Measurements from ENCODE around the gene MYBPC3. TPM values are rescaled to one million over a fixed set of nuclear protein-coding genes. Genes with fewer than 3 reads are reported as not detected.

The MYBPC3 gene
- polyA plus RNA-seq, 2 of the 4 experiments (the other 2 are of a cell fraction), result 0.05 to 0.06 TPM

- TF ChIP-seq TFCP2L1 (CRISPR knock-in tag; IDR thresholded peaks at IDR 0.05), result no peak
- no peak for TF ChIP-seq EHF (CRISPR knock-in tag; IDR thresholded peaks at IDR 0.05)
- no peak for TF ChIP-seq RAD21 (conservative IDR thresholded peaks at IDR 0.05 in 1 of 2, IDR thresholded peaks at IDR 0.05 in 1 of 2)
- TF ChIP-seq NR3C1 (IDR thresholded peaks at IDR 0.05), result no peak
- TF ChIP-seq, protein P1, sequence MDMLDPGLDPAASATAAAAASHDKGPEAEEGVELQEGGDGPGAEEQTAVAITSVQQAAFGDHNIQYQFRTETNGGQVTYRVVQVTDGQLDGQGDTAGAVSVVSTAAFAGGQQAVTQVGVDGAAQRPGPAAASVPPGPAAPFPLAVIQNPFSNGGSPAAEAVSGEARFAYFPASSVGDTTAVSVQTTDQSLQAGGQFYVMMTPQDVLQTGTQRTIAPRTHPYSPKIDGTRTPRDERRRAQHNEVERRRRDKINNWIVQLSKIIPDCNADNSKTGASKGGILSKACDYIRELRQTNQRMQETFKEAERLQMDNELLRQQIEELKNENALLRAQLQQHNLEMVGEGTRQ (IDR thresholded peaks at IDR 0.05), result no peak
- no peak for TF ChIP-seq FOXS1 (CRISPR knock-in tag; IDR thresholded peaks at IDR 0.05)
- Histone ChIP-seq H3K9me3 (no peaks in the 10 kb centered on the region), H3K4me3 (no peak overlapping the region), H3K4me2 (no peak overlapping the region), H3K4me1 (peaks cover 4% of the 10 kb centered on the region; the same call in 1 of the 3 replicates), H3K27ac (no peak overlapping the region)
- POLR2A ChIA-PET, result no interaction called here
- FAIRE-seq (no peak), ATAC-seq (no peak), DNase-seq (ENCODE audit: low read depth in 1 of 2, low spot score in 1 of 2) (no peak)
- WGBS (ENCODE audit: missing lambda C conversion rate), result 91% methylated on average over 6 of the region's 6 CpGs
- CTCF ChIA-PET, result interaction anchor here (0.6 to 1.2 kb wide), 3 partner anchors 16 to 205 kb away, joined by 3 read pairs; no protein-coding TSS in a partner anchor
Measured at GRCh38 chr11:47357985-47358730, 5.7 kb upstream of the MYBPC3 start.

DNA sequence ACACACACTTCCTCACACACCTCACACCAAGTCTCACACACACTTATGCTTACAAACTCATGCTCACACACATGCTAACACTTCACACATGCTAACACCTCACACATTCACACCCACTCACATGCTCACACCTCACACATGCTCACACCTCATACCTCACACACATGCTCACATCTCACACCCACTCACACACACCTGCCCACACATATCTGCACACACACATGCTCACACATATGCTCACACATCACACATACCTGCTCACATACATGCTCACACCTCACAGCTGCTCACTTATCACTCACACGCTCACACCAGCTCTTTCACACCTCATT, 4.5 kb upstream of the MYBPC3 start:
- ATAC-seq (no peak), DNase-seq (ENCODE audit: low read depth in 1 of 2, low spot score in 1 of 2) (no peak), FAIRE-seq (no peak)
- ChIA-PET CTCF (interaction anchor here (0.5 to 1.2 kb wide), 4 partner anchors 86 to 280 kb away, joined by 3 to 5 read pairs (median 3); partner anchors contain the start of gene NR1H3), POLR2A (no interaction called here)
- peaks cover 4% of the 10 kb centered on the region; the same call in 1 of the 3 replicates for H3K4me1 ChIP-seq
- H3K9me3 ChIP-seq, result no peaks in the 10 kb centered on the region
- H3K4me2 ChIP-seq, result no peak overlapping the region
- WGBS (ENCODE audit: missing lambda C conversion rate), result 26% methylated on average over 1 of the region's 1 CpG
- TF ChIP-seq SREBF2 (IDR thresholded peaks at IDR 0.05) (no peak), JUNB (IDR thresholded peaks at IDR 0.05) (no peak)
- H3K4me3 ChIP-seq, result no peak overlapping the region
- H3K27ac ChIP-seq, result no peak overlapping the region

DNA sequence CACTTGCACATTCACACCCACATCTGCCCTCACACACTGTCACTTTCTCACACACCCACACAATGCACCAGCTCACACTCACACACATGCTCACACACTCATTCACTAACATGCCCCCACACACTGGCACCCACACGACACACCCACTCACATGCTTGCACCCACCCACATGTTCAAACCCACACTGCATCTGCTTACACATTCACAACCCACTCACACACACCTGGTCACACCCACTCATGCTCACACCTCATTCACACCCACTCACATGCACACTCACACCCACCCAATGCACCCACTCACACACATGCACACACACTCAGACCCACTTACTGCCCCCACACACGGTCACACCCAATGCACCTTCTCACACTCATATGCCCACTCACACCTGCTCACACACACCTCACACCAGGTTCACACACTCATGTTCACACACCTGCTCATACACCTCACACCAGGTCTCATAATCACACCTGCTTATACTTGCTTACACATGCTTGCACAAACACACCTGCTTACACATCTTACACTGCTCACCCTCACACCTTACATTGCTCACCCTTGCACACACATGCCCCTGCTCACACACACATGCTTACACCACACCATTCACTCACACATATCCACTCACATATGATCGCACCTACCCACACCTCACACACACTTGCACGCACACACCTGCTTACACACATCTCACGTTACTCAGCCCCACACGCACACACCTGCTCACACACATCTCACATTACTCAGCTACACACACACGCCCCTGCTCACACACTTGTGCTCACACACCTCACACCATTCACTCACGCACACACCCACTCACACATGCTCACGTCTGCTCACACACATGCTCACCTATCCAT, 3.9 kb upstream of the MYBPC3 start:
- POLR2A ChIA-PET, result no interaction called here
- WGBS (ENCODE audit: missing lambda C conversion rate), result 51% methylated on average over 9 of the region's 9 CpGs
- ATAC-seq (no peak), DNase-seq (ENCODE audit: low read depth in 1 of 2, low spot score in 1 of 2) (no peak), FAIRE-seq (no peak)
- Histone ChIP-seq H3K27ac (no peak overlapping the region), H3K4me2 (peak overlapping the region; percentile 85; the same call in 1 of the 3 replicates), H3K9me3 (no peaks in the 10 kb centered on the region), H3K4me3 (no peak overlapping the region), H3K4me1 (peaks cover 4% of the 10 kb centered on the region; the same call in 1 of the 3 replicates)
- TF ChIP-seq NR3C1 (IDR thresholded peaks at IDR 0.05) (no peak), ESRRA (IDR thresholded peaks at IDR 0.05; ENCODE audit: borderline replicate concordance, low read length) (no peak), MAZ (IDR thresholded peaks at IDR 0.05; ENCODE audit: borderline replicate concordance, low read depth, low read length) (no peak), RARB (CRISPR knock-in tag; IDR thresholded peaks at IDR 0.05) (no peak), EHF (CRISPR knock-in tag; IDR thresholded peaks at IDR 0.05) (no peak), RNF2 (IDR thresholded peaks at IDR 0.05; ENCODE audit: borderline replicate concordance, low read depth) (no peak), REST (IDR thresholded peaks at IDR 0.05) (no peak), JUNB (IDR thresholded peaks at IDR 0.05) (no peak)
- TF ChIP-seq, protein P2, sequence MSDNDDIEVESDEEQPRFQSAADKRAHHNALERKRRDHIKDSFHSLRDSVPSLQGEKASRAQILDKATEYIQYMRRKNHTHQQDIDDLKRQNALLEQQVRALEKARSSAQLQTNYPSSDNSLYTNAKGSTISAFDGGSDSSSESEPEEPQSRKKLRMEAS (IDR thresholded peaks at IDR 0.05), result no peak
- CTCF ChIA-PET, result interaction anchor here (1.0 to 4.0 kb wide), 7 partner anchors 13 to 123 kb away, joined by 3 to 50 read pairs (median 30); partner anchors contain the start of genes MADD and NR1H3
